OCI-LY7 (cell line): ENCODE results near the gene BBS9. TPM values are rescaled to one million over a fixed set of nuclear protein-coding genes. Genes with fewer than 3 reads are reported as not detected.

Experiments used
- BruUV-seq: library from RNA; stranded (reverse); fragments of 400-500 nt; replicated peaks from 2 replicates; lab custom pipeline; 2021; lab: Mats Ljungman, UMichigan
- CTCF ChIA-PET: fragments of 300-600 bp; sonication (Branson Sonifier 250); formaldehyde crosslinking; loops from one replicate; lab custom pipeline; 2022; ENCODE audit warnings: antibody characterized with exemption; ENCODE audit not compliant: unreplicated experiment; lab: Charles Lee
- POLR2A ChIA-PET: fragments of 300-600 bp; sonication (Branson Sonifier 250); formaldehyde crosslinking; loops from one replicate; lab custom pipeline; 2022; ENCODE audit warnings: antibody characterized with exemption; lab: Charles Lee
- DNase-seq: peaks from one replicate; pipeline ENCODE4 v3.0.0-alpha.2; 2015; ENCODE audit warnings: low spot score
- H2AFZ ChIP-seq: fragments of 200-600 bp; sonication (generic), shearing (Covaris generic); 2 replicates; pipeline ENCODE4 v1.6.1; 2014; ENCODE audit warnings: mild to moderate bottlenecking, antibody characterized with exemption, low read length, moderate library complexity
- H3K27ac ChIP-seq: fragments of 200-600 bp; sonication (generic); 2 replicates; pipeline ENCODE4 v1.5.1; 2014; ENCODE audit warnings: mixed run types, low read depth, mild to moderate bottlenecking, moderate library complexity, low read length, inconsistent platforms; ENCODE audit not compliant: poor library complexity, severe bottlenecking
- H3K36me3 ChIP-seq: fragments of 200-600 bp; sonication (generic); 2 replicates; pipeline ENCODE4 v1.6.1; 2014; ENCODE audit warnings: mild to moderate bottlenecking, antibody characterized with exemption, low read length, moderate library complexity, mixed read lengths; ENCODE audit not compliant: insufficient read depth
- H3K4me1 ChIP-seq: fragments of 200-600 bp; sonication (generic); 2 replicates; pipeline ENCODE4 v1.5.1; 2014; ENCODE audit warnings: mild to moderate bottlenecking, low read length; ENCODE audit not compliant: insufficient read depth, poor library complexity, severe bottlenecking
- H3K4me2 ChIP-seq: fragments of 200-600 bp; sonication (generic); 2 replicates; pipeline ENCODE4 v1.6.1; 2014; ENCODE audit warnings: mild to moderate bottlenecking, low read length
- H3K4me3 ChIP-seq: fragments of 200-600 bp; sonication (generic); 2 replicates; pipeline ENCODE4 v1.5.1; 2014; ENCODE audit warnings: mild to moderate bottlenecking, low read depth, low read length; ENCODE audit not compliant: poor library complexity, severe bottlenecking
- H3K79me2 ChIP-seq: fragments of 200-600 bp; sonication (generic); 2 replicates; pipeline ENCODE4 v1.6.1; 2016; ENCODE audit warnings: low read depth, mild to moderate bottlenecking, low read length, moderate library complexity, mixed read lengths; ENCODE audit not compliant: insufficient read depth
- H3K9me2 ChIP-seq: fragments of 200-600 bp; sonication (generic); 2 replicates; pipeline ENCODE4 v1.6.1; 2016; ENCODE audit warnings: mild to moderate bottlenecking, low read length, mixed read lengths; ENCODE audit not compliant: insufficient read depth
- H3K9me3 ChIP-seq: fragments of 200-600 bp; sonication (generic); 2 replicates; pipeline ENCODE4 v1.6.1; 2014; ENCODE audit warnings: mild to moderate bottlenecking, mixed run types, low read length, mixed read lengths
- H4K20me1 ChIP-seq: fragments of 200-600 bp; sonication (generic); 2 replicates; pipeline ENCODE4 v1.6.1; 2014; ENCODE audit warnings: mild to moderate bottlenecking, antibody characterized with exemption, low read length, moderate library complexity, mixed read lengths; ENCODE audit not compliant: insufficient read depth
- EZH2phosphoT487 ChIP-seq: fragments of 200-600 bp; sonication (generic); IDR thresholded peaks from 2 replicates; pipeline ENCODE4 v1.6.1; 2018; ENCODE audit warnings: low read depth, borderline replicate concordance, mild to moderate bottlenecking, mixed run types, antibody characterized with exemption, low read length, moderate library complexity, mixed read lengths
- intact Hi-C: fragments of 100-400 bp; cut with micrococcal nuclease; formaldehyde crosslinking; loops from one replicate; pipeline ENCODE4 v1.10.0; 2022; ENCODE audit not compliant: unreplicated experiment
- total RNA-seq, 2 experiments: library from RNA; depleted of rRNA in 1 of 2; stranded (reverse); fragments of >200 nt in 1 of 2; shearing (Covaris generic) in 1 of 2; gene quantifications; 2 replicates each; pipeline ENCODE4 v1.2.3, GENCODE V29; 2014 to 2022
- TF ChIP-seq, protein P1 (sequence below): fragments of 200-600 bp; sonication (generic); conservative IDR thresholded peaks from 2 replicates; pipeline ENCODE4 v1.5.1; 2014; ENCODE audit warnings: mild to moderate bottlenecking, antibody characterized with exemption, low read length, moderate library complexity, mixed read lengths

BBS9 gene
- total RNA-seq, 2 experiments from 2014 or later, result 6.8 to 14.8 TPM

DNA sequence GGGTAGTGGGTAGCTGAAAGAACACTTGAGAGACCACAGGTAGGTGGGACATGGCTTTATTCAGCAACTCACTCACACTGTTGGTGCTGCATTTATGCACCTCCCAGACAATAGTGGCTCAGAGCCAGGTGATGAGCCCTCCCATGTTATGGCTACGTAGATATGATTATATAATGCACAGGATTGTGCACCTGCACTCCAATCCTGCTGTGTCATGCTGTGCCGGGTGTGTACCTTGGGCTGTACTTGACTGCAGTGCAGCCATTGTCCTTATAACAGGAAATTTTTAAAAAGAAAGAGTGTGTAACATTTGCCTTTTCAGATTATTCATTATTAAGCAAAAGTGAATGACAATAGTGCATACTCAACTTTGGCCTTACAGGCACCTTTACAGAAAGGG, 409.8 kb downstream of the BBS9 start:
- CTCF ChIA-PET, result no interaction called here
- no TSS peak for BruUV-seq

GRCh38 chr7:33539659-33540400, 410.5 kb downstream of the BBS9 start:
- no peak overlapping the region for H3K4me3 ChIP-seq
- H3K27ac ChIP-seq, result no peak overlapping the region
- POLR2A ChIA-PET, result no interaction called here
- H3K36me3 ChIP-seq, result no peaks in the 10 kb centered on the region
- TF ChIP-seq, protein P1, sequence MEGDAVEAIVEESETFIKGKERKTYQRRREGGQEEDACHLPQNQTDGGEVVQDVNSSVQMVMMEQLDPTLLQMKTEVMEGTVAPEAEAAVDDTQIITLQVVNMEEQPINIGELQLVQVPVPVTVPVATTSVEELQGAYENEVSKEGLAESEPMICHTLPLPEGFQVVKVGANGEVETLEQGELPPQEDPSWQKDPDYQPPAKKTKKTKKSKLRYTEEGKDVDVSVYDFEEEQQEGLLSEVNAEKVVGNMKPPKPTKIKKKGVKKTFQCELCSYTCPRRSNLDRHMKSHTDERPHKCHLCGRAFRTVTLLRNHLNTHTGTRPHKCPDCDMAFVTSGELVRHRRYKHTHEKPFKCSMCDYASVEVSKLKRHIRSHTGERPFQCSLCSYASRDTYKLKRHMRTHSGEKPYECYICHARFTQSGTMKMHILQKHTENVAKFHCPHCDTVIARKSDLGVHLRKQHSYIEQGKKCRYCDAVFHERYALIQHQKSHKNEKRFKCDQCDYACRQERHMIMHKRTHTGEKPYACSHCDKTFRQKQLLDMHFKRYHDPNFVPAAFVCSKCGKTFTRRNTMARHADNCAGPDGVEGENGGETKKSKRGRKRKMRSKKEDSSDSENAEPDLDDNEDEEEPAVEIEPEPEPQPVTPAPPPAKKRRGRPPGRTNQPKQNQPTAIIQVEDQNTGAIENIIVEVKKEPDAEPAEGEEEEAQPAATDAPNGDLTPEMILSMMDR, result no peak
- no peak for TF ChIP-seq EZH2phosphoT487
- CTCF ChIA-PET, result no interaction called here
- no peak for DNase-seq
- no TSS peak for BruUV-seq
- H3K79me2 ChIP-seq, result no peaks in the 10 kb centered on the region
- H3K4me1 ChIP-seq, result no peaks in the 10 kb centered on the region
- peaks cover 21% of the 10 kb centered on the region; the same call in 1 of the 2 replicates for H3K9me3 ChIP-seq
- no peaks in the 10 kb centered on the region for H4K20me1 ChIP-seq
- no peaks in the 10 kb centered on the region for H3K9me2 ChIP-seq
- H3K4me2 ChIP-seq, result no peak overlapping the region
- intact Hi-C loops, result no loop called here
- no peak overlapping the region for H2AFZ ChIP-seq

More for the DNA sequence above, 409.8 kb downstream of the BBS9 start:
- DNase-seq, result peak; percentile 58
- Histone ChIP-seq H3K4me1 (no peaks in the 10 kb centered on the region), H3K27ac (no peak overlapping the region), H3K9me3 (peaks cover 21% of the 10 kb centered on the region; the same call in 1 of the 2 replicates), H2AFZ (no peak overlapping the region), H4K20me1 (no peaks in the 10 kb centered on the region), H3K36me3 (no peaks in the 10 kb centered on the region), H3K79me2 (no peaks in the 10 kb centered on the region), H3K4me3 (no peak overlapping the region), H3K4me2 (no peak overlapping the region), H3K9me2 (no peaks in the 10 kb centered on the region)
- no peak for TF ChIP-seq EZH2phosphoT487
- TF ChIP-seq, protein P1, result no peak
- intact Hi-C loops, result no loop called here
- POLR2A ChIA-PET, result interaction anchor here (1.1 kb wide), 1 partner anchor 14 kb away, joined by 5 read pairs; no protein-coding TSS in a partner anchor

DNA sequence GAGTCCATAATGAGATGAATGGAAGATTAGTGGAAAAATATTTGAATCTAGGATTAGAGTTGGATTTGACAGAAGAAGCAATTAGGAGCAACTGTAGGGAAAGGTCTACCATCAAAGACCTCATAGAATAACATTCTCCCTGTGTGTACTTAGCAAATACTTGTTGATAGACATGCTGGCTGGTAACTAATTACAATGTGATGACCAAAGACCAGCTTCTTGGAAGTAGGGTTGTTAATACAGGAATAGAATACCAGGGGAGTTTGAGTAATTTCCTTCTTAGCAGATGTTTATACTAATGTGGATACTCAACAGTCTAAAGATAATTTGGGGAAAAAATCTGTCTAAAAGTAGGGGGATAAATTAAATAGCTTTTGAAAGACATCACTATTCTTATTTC, 418.5 kb downstream of the BBS9 start:
- Histone ChIP-seq H2AFZ (no peak overlapping the region), H3K9me2 (no peaks in the 10 kb centered on the region), H3K9me3 (no peaks in the 10 kb centered on the region), H3K4me1 (no peaks in the 10 kb centered on the region), H3K4me3 (no peak overlapping the region), H4K20me1 (no peaks in the 10 kb centered on the region), H3K36me3 (no peaks in the 10 kb centered on the region), H3K79me2 (no peaks in the 10 kb centered on the region), H3K27ac (no peak overlapping the region), H3K4me2 (no peak overlapping the region)
- TF ChIP-seq, protein P1, result no peak
- no peak for TF ChIP-seq EZH2phosphoT487
- intact Hi-C loops, result no loop called here
- BruUV-seq, result no TSS peak
- POLR2A ChIA-PET, result interaction anchor here (0.6 kb wide), 1 partner anchor 124 kb away, joined by 3 read pairs; no protein-coding TSS in a partner anchor
- DNase-seq, result no peak
- CTCF ChIA-PET, result no interaction called here
